Measurements from ENCODE around the gene RAB4B.

The RAB4B gene

DNA sequence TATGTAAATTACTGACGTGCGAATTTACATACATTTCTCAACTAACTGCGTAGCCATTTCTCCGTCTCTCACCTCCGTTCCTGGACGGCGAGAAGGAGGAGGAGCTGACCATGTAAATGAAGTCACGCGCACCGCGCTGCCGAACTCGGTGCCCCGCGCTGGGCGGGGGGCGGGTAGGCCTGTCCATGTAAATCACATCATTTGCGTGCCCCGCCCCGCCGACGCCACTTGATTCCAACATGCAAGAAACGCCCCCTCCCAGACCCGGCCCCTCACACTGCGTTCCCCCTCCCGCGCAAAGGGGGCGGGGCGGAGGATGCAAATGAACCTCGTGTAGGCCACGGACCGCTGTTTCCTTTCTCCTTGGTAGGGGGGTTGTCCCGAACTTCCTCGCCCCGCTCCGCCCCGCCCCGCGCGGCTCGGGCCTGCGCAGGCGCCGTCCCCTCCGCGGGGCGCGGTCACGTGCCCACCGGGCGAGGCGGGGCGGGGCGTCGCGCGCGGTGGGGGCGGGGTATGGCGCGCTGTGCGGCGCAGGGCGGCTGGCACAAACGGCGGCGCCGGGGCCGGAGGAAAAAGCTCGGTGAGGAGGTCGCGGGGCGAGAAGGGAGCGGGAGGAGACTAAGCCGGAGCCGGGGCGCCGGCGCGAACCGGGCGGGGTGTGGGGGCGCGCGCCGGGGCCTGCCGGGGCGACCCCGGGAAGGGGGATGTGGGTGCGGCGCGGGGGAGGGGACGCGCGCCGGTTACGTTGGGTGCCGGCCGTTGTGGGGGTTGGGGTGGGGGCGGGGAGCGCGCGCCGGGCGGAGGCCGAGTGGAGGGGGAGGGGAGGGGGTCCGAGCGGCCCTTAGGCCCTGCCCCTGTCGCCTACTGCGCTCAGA lies 20.9 kb downstream of the RAB4B start, which contains the start of gene EGLN2:
Gene EGLN2, plus strand, starts transcription at position 509 of the 875 bp plus-strand sequence. CDS start 1,382 bp downstream, outside the sequence.
- Histone ChIP-seq H3K4me1 (ENCODE audit: control insufficient read depth, insufficient read depth, low read length) (peaks cover 50% of the 10 kb centered on the region), H3K27ac (ENCODE audit: low read length) (peak within 1 kb of the TSS; percentile 92), H3K9me3 (ENCODE audit: control insufficient read depth in 2 of 2, low read length in 2 of 2) (no peaks in the 10 kb centered on the region), H3K9ac (ENCODE audit: low read length in 2 of 2) (peak within 1 kb of the TSS; percentile 79 to 87), H3K27me3 (ENCODE audit: control insufficient read depth in 1 of 2, insufficient read depth in 2 of 2, low read length in 2 of 2) (no peaks in the 10 kb centered on the region), H3K4me3 (ENCODE audit: low read length in 2 of 2) (peak within 1 kb of the TSS; percentile 80 to 85), H3K36me3 (ENCODE audit: control insufficient read depth in 2 of 2, insufficient read depth in 2 of 2, low read length in 2 of 2) (peaks cover 0 to 10% of the 10 kb centered on the region in 2 donors)

DNA sequence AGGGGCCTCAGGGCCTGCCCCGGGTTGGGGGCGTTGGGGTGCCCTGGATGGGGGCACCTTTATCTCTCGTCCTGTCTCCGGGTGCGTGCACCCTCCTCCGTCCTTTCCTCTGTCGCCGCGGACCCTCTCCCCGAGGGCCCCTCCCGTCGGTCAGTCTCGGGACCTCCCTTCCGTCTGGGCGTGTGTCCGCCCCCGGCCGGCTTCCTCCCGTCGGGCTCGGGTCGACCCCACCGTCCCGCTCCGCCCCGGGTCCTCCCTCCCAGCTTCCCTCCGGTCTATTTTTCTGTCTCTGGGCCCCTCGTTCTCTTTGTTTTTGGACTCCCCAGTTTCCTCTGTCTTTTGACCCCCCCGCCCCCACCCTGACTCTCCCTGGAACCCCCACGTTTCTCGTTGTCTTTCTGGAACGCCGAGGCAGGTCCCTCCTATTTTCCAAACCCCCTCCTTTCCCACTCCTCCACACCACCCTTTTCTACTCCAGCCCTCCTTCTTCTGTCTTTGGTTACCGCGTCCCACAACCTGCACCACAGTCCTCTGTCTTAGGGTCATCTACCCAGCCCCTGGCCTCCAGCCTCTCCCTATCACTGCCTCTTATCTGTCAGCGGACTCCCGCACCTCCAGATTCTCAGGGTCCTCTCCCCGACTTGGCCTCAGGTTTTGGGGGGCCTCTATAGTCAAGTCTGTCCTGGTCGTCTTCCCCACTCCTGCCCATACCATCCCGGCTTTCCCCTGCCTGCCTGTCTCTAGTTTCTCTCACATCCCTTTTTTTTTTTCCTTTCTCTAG lies 21.7 kb downstream of the RAB4B start:
- H3K27ac ChIP-seq (ENCODE audit: low read length), result peak overlapping the region; percentile 75
- H3K27me3 ChIP-seq (ENCODE audit: control insufficient read depth in 1 of 2, insufficient read depth in 2 of 2, low read length in 2 of 2), result no peaks in the 10 kb centered on the region
- H3K9ac ChIP-seq (ENCODE audit: low read length in 2 of 2), result peak overlapping the region; percentile 79 to 84
- peaks cover 0 to 10% of the 10 kb centered on the region in 2 donors for H3K36me3 ChIP-seq (ENCODE audit: control insufficient read depth in 2 of 2, insufficient read depth in 2 of 2, low read length in 2 of 2)
- H3K9me3 ChIP-seq (ENCODE audit: control insufficient read depth in 2 of 2, low read length in 2 of 2), result no peaks in the 10 kb centered on the region
- peaks cover 59% of the 10 kb centered on the region for H3K4me1 ChIP-seq (ENCODE audit: control insufficient read depth, insufficient read depth, low read length)
- H3K4me3 ChIP-seq (ENCODE audit: low read length in 2 of 2), result peak overlapping the region; percentile 80 to 85

DNA sequence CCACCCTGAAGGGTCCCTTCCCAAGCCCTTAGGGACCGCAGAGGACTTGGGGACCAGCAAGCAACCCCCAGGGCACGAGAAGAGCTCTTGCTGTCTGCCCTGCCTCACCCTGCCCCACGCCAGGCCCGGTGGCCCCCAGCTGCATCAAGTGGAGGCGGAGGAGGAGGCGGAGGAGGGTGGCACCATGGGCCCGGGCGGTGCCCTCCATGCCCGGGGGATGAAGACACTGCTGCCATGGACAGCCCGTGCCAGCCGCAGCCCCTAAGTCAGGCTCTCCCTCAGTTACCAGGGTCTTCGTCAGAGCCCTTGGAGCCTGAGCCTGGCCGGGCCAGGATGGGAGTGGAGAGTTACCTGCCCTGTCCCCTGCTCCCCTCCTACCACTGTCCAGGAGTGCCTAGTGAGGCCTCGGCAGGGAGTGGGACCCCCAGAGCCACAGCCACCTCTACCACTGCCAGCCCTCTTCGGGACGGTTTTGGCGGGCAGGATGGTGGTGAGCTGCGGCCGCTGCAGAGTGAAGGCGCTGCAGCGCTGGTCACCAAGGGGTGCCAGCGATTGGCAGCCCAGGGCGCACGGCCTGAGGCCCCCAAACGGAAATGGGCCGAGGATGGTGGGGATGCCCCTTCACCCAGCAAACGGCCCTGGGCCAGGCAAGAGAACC lies 22.4 kb downstream of the RAB4B start:
- Histone ChIP-seq H3K4me3 (ENCODE audit: low read length in 2 of 2) (peak overlapping the region; percentile 80 to 85), H3K36me3 (ENCODE audit: control insufficient read depth in 2 of 2, insufficient read depth in 2 of 2, low read length in 2 of 2) (peaks cover 0 to 11% of the 10 kb centered on the region in 2 donors), H3K27ac (ENCODE audit: low read length) (peak overlapping the region; percentile 75), H3K9ac (ENCODE audit: low read length in 2 of 2) (peak overlapping the region; percentile 79 to 84), H3K27me3 (ENCODE audit: control insufficient read depth in 1 of 2, insufficient read depth in 2 of 2, low read length in 2 of 2) (no peaks in the 10 kb centered on the region), H3K9me3 (ENCODE audit: control insufficient read depth in 2 of 2, low read length in 2 of 2) (no peaks in the 10 kb centered on the region), H3K4me1 (ENCODE audit: control insufficient read depth, insufficient read depth, low read length) (peaks cover 66% of the 10 kb centered on the region)

DNA sequence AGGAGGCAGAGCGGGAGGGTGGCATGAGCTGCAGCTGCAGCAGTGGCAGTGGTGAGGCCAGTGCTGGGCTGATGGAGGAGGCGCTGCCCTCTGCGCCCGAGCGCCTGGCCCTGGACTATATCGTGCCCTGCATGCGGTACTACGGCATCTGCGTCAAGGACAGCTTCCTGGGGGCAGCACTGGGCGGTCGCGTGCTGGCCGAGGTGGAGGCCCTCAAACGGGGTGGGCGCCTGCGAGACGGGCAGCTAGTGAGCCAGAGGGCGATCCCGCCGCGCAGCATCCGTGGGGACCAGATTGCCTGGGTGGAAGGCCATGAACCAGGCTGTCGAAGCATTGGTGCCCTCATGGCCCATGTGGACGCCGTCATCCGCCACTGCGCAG lies 22.9 kb downstream of the RAB4B start:
- Histone ChIP-seq H3K27ac (ENCODE audit: low read length) (peak overlapping the region; percentile 75), H3K9me3 (ENCODE audit: control insufficient read depth in 2 of 2, low read length in 2 of 2) (no peaks in the 10 kb centered on the region), H3K9ac (ENCODE audit: low read length in 2 of 2) (peak overlapping the region; percentile 29 to 79), H3K36me3 (ENCODE audit: control insufficient read depth in 2 of 2, insufficient read depth in 2 of 2, low read length in 2 of 2) (peaks cover 0 to 13% of the 10 kb centered on the region in 2 donors), H3K4me3 (ENCODE audit: low read length in 2 of 2) (peak overlapping the region; percentile 16 to 85), H3K4me1 (ENCODE audit: control insufficient read depth, insufficient read depth, low read length) (peaks cover 69% of the 10 kb centered on the region), H3K27me3 (ENCODE audit: control insufficient read depth in 1 of 2, insufficient read depth in 2 of 2, low read length in 2 of 2) (no peaks in the 10 kb centered on the region)

DNA sequence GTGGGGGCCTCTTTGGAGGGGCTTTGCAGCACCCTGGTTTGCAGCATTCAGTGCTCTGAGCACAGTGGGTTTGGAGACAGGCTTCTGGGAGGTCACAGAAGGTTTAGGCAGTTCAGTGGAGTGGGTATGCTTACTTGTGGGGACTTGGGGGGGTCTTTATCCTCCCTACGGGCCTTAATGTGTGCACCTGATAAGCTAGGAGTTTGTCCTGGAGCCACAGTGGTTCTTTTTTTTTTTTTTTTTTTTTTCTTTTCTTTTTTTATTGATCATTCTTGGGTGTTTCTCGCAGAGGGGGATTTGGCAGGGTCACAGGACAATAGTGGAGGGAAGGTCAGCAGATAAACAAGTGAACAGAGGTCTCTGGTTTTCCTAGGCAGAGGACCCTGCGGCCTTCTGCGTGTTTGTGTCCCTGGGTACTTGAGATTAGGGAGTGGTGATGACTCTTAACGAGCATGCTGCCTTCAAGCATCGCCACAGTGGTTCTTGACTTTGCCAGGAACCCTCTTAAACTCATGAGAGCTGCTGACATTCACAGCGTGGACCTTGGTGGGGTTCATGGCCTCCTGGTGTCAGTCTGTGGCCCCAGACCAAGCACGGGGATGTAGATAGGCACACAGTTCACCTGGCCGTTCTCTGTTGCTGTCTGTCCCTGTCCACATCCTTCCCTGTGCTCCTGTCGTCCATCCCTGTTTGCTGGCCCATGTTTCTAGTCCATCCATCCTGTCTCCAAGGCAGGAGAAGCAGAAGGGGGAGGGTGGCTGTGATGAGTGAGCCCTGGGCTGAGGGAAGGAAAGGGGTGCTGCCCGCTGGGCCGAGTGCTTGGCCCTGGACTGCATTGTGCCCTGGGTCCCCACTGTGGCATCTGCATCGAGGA lies 23.6 kb downstream of the RAB4B start:
- peaks cover 0 to 13% of the 10 kb centered on the region in 2 donors for H3K36me3 ChIP-seq (ENCODE audit: control insufficient read depth in 2 of 2, insufficient read depth in 2 of 2, low read length in 2 of 2)
- peaks cover 76% of the 10 kb centered on the region for H3K4me1 ChIP-seq (ENCODE audit: control insufficient read depth, insufficient read depth, low read length)
- H3K9ac ChIP-seq (ENCODE audit: low read length in 2 of 2), result peak overlapping the region; percentile 41 to 51
- no peaks in the 10 kb centered on the region for H3K27me3 ChIP-seq (ENCODE audit: control insufficient read depth in 1 of 2, insufficient read depth in 2 of 2, low read length in 2 of 2)
- H3K27ac ChIP-seq (ENCODE audit: low read length), result peak overlapping the region; percentile 75
- no peaks in the 10 kb centered on the region for H3K9me3 ChIP-seq (ENCODE audit: control insufficient read depth in 2 of 2, low read length in 2 of 2)
- peak overlapping the region; percentile 47 to 85 for H3K4me3 ChIP-seq (ENCODE audit: low read length in 2 of 2)

DNA sequence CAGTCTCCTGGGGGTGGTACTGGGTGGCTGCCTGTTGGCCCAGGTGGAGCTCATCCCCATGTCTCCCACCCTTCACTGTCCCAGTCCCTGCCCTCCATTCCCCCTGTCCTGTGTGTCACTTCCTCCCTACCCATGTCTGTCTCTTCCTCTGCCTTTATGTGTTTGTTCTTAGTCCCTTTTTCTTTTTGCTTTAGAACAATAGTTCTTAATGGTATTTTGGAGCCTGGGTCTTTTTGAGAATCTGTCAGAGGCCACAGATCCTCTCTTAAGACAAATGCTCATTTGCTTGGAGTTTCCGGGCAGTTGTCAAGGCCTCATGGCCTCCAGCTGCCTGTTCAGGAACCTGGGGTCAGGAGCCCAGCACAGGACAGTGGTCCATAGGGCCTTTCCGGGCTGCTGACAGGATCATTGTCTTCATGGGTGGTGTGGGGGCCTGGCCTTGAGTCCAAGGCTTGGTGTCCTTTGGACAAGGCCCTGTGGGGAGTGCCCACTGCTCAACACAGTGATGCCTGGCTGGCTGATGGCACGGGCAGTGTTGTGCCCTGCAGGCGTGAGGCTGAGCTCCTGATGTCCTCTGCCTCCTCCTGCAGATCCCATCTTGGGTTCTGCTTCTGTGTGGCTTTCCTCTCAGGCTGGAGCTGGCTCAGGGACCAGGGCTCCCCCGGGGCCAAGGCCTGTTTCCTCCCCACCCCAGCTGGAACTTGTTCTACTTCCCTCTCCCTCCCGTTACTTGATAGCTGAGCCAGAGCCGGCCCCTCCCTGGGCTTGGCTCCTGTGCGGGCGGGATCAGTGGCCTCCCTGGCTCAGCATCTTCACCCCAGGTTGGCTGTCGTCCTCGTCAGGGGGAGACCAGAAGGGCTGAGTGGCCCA lies 24.5 kb downstream of the RAB4B start:
- Histone ChIP-seq H3K4me3 (ENCODE audit: low read length in 2 of 2) (peak overlapping the region; percentile 47 to 85), H3K27ac (ENCODE audit: low read length) (peak overlapping the region; percentile 75), H3K27me3 (ENCODE audit: control insufficient read depth in 1 of 2, insufficient read depth in 2 of 2, low read length in 2 of 2) (no peaks in the 10 kb centered on the region), H3K9me3 (ENCODE audit: control insufficient read depth in 2 of 2, low read length in 2 of 2) (no peaks in the 10 kb centered on the region), H3K36me3 (ENCODE audit: control insufficient read depth in 2 of 2, insufficient read depth in 2 of 2, low read length in 2 of 2) (peaks cover under 1 to 17% of the 10 kb centered on the region in 2 donors), H3K9ac (ENCODE audit: low read length in 2 of 2) (peak overlapping the region; percentile 46 to 51), H3K4me1 (ENCODE audit: control insufficient read depth, insufficient read depth, low read length) (peaks cover 82% of the 10 kb centered on the region)

DNA sequence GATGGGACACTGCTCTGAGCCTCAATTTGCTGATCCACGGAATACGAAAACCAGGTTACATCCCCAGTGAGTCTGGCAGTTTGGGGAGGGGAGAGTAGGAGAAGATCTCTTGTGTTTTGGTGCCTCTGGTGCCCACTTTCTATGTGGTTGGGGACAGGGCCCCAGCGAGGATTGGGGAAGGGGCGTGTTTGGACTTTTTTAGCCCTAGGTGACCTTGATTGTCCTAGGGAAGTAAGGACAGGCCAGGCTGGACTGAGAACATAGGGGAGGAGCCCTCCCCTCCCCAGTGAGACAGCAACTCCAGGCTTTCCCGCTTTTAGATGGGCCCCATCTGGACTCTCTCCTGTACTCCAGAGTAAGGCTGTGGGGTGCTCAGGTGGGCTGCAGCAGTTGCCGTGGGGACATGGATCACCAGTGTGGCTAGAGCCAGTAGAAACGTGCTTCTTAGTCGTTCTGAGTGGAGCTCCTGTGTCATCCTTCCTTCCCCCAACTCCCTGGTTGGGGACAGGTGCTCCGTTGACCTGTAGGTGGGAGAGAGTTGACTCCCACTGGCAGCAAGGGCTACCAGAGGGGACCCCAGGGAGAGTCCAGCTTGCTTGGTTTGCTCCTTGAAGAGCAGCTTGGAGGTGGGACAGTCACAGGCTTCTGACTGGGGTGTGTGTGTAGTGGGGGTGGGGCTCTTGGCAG lies 25.3 kb downstream of the RAB4B start:
- H3K9ac ChIP-seq (ENCODE audit: low read length in 2 of 2), result peak overlapping the region; percentile 46 to 51
- peaks cover 6 to 23% of the 10 kb centered on the region in 2 donors for H3K36me3 ChIP-seq (ENCODE audit: control insufficient read depth in 2 of 2, insufficient read depth in 2 of 2, low read length in 2 of 2)
- H3K4me3 ChIP-seq (ENCODE audit: low read length in 2 of 2), result peak overlapping the region; percentile 23 to 85
- H3K4me1 ChIP-seq (ENCODE audit: control insufficient read depth, insufficient read depth, low read length), result peaks cover 76% of the 10 kb centered on the region
- H3K27ac ChIP-seq (ENCODE audit: low read length), result peak overlapping the region; percentile 75
- no peaks in the 10 kb centered on the region for H3K27me3 ChIP-seq (ENCODE audit: control insufficient read depth in 1 of 2, insufficient read depth in 2 of 2, low read length in 2 of 2)
- H3K9me3 ChIP-seq (ENCODE audit: control insufficient read depth in 2 of 2, low read length in 2 of 2), result no peaks in the 10 kb centered on the region

DNA sequence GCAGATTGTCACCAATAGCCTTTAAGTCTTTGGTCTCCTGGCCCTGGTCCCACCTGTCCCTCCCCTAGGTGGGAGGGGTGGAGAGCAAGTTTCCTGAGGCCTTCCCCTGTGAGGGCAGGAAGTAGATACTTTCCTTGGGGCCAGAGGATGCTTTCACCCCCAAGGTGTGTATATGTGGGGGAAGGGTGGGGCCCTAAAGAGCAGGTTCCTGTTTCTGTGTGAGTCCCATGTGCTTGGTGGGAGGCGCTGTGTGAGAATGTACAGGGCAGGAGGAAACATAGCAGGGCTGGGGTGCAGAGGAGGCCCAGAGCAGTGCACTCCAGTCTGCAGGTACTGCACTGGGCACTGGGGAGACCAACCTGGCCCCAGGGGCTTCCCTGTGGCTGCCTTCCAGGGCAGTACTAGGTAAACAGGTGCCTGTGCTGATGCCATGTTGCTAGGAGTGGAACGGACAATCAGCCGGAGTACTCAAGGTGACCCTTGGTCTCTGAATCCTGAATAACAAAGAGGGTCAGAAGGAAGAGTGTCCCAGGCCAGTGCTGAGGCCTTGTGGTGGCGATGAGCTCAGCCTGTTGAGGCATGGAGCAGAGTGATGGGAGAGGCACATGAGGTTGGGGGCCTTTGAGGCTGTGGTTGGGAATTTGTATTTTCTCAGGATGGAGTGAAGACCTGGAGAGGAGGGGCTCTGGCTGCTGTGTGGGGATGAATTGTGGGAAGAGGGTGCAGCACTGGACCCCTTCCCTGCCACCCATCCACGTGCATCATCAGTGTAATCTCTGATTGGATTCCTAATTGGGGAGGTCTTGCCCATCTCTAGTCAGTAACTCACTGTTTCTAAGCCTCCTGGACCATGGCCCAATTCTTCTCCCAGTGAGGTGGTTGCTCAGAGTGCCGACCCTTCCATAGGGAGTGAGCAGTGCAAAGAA lies 26.1 kb downstream of the RAB4B start:
- H3K27me3 ChIP-seq (ENCODE audit: control insufficient read depth in 1 of 2, insufficient read depth in 2 of 2, low read length in 2 of 2), result no peaks in the 10 kb centered on the region
- H3K36me3 ChIP-seq (ENCODE audit: control insufficient read depth in 2 of 2, insufficient read depth in 2 of 2, low read length in 2 of 2), result peaks cover 9 to 27% of the 10 kb centered on the region in 2 donors
- H3K4me1 ChIP-seq (ENCODE audit: control insufficient read depth, insufficient read depth, low read length), result peaks cover 76% of the 10 kb centered on the region
- peak overlapping the region; percentile 75 for H3K27ac ChIP-seq (ENCODE audit: low read length)
- no peaks in the 10 kb centered on the region for H3K9me3 ChIP-seq (ENCODE audit: control insufficient read depth in 2 of 2, low read length in 2 of 2)
- peak overlapping the region in 1 of 2 donors; percentile 85 for H3K4me3 ChIP-seq (ENCODE audit: low read length in 2 of 2)
- H3K9ac ChIP-seq (ENCODE audit: low read length in 2 of 2), result peak overlapping the region; percentile 36 to 46
